Natural killer cell (primary cell): ENCODE data around the gene SEZ6L2. TPM values are rescaled to one million over a fixed set of nuclear protein-coding genes. Genes with fewer than 3 reads are reported as not detected.
"Not testable (repeated sequence)": the region's sequence is repeated elsewhere in the genome, so short reads cannot be mapped to it uniquely, and the experiment has no call there.

Source experiments
- ATAC-seq, 3 donors: fragments of 150-1000 bp in 2 of 3; fragments of 200-7000 bp in 1 of 3; cut with Tn5 transposase; 1 replicate in 1 of 3; 2 replicates in 2 of 3; pipeline ENCODE4 v1.10.0; 2021; ENCODE audit warnings: mild to moderate bottlenecking in 2 of 3, moderate library complexity in 2 of 3
- DNase-seq, 2 donors: peaks; one replicate each; pipeline versions ENCODE4 v3.0.0 to v3.0.0-alpha.2; 2013 to 2021; ENCODE audit warnings: mixed read lengths in 1 of 2
- H3K27ac ChIP-seq: one replicate; pipeline ENCODE4 v1.5.1; 2013; ENCODE audit warnings: mild to moderate bottlenecking, low read length
- H3K27me3 ChIP-seq: one replicate; pipeline ENCODE4 v1.6.1; 2013; ENCODE audit warnings: low read length; ENCODE audit not compliant: control insufficient read depth, insufficient read depth
- H3K36me3 ChIP-seq: one replicate; pipeline ENCODE4 v1.6.1; 2013; ENCODE audit warnings: low read length; ENCODE audit not compliant: control insufficient read depth, insufficient read depth
- H3K4me1 ChIP-seq: one replicate; pipeline ENCODE4 v1.6.1; 2013; ENCODE audit warnings: low read length; ENCODE audit not compliant: control insufficient read depth, insufficient read depth
- H3K4me3 ChIP-seq: one replicate; pipeline ENCODE4 v1.5.1; 2013; ENCODE audit warnings: low read length
- H3K9me3 ChIP-seq: one replicate; pipeline ENCODE4 v1.6.1; 2013; ENCODE audit warnings: low read length; ENCODE audit not compliant: control insufficient read depth, insufficient read depth
- H3K27ac Mint-ChIP-seq, 2 donors: one replicate each; pipeline ENCODE4 v1.8.0; 2022; ENCODE audit warnings: mild to moderate bottlenecking in 2 of 2, mixed read lengths in 2 of 2, moderate library complexity in 1 of 2
- H3K27me3 Mint-ChIP-seq, 2 donors: one replicate each; pipeline ENCODE4 v1.8.0; 2022; ENCODE audit warnings: low read depth in 2 of 2, mixed read lengths in 2 of 2
- H3K36me3 Mint-ChIP-seq: one replicate; pipeline ENCODE4 v1.8.0; 2022; ENCODE audit warnings: mixed read lengths
- H3K4me1 Mint-ChIP-seq, 2 donors: one replicate each; pipeline ENCODE4 v1.8.0; 2022; ENCODE audit warnings: mixed read lengths in 2 of 2
- H3K4me3 Mint-ChIP-seq: one replicate; pipeline ENCODE4 v1.8.0; 2022; ENCODE audit warnings: mild to moderate bottlenecking, moderate library complexity, mixed read lengths
- H3K9me3 Mint-ChIP-seq, 2 donors: one replicate each; pipeline ENCODE4 v1.8.0; 2022; ENCODE audit warnings: mixed read lengths in 2 of 2
- WGBS: methylation state at CpG from one replicate; pipeline ENCODE4 v1.1.7; 2013; ENCODE audit warnings: missing lambda C conversion rate; ENCODE audit not compliant: insufficient coverage; 5-methylcytosine and 5-hydroxymethylcytosine counted together
- intact Hi-C: fragments of 100-400 bp; cut with micrococcal nuclease; formaldehyde crosslinking; loops from one replicate; pipeline ENCODE4 v1.14.2; 2022
- total RNA-seq, 4 donors: library from RNA; stranded (reverse); fragments of 120-200 nt in 1 of 4; gene quantifications; one replicate each; pipeline versions ENCODE4 v1.2.3 to v1.2.4, GENCODE V29; 2013 to 2022
- TF ChIP-seq, protein P1 (sequence below): fragments of 200-600 bp; IDR thresholded peaks from one replicate; pipeline ENCODE4 v1.8.0; 2022; ENCODE audit warnings: antibody characterized with exemption

SEZ6L2 gene
- total RNA-seq, 3 donors from 2014 or later (not counting 1 experiment from before 2014, with no cell fraction given) = 0.14 TPM; not detected in 2

DNA sequence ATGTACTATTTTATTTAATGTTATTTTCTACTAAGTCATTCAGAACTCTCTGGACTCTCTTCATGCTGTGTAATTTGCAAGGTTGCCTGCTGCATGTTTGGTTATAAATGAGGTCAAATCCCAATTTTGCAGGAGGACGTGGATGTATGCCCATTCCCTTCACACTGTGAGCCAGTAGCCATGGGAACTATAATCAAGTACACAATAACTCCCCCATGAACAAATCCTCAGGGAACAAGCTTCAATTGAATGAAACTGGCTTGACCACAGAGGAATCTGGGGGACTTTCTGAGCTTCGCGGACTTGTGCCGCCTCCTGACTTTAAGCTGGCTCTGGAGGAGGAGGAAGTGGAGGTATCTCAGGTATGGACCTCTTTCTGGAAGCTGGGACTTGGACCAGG is 41.3 kb upstream of the SEZ6L2 start:
- Mint-ChIP-seq H3K27ac (no peak overlapping the region), H3K27me3 (peaks cover 11 to 19% of the 10 kb centered on the region in 2 donors), H3K4me1 (no peaks in the 10 kb centered on the region), H3K36me3 (no peaks in the 10 kb centered on the region), H3K9me3 (no peaks in the 10 kb centered on the region), H3K4me3 (no peak overlapping the region)
- Histone ChIP-seq H3K9me3 (no peaks in the 10 kb centered on the region), H3K36me3 (no peaks in the 10 kb centered on the region), H3K27ac (no peak overlapping the region), H3K4me1 (no peaks in the 10 kb centered on the region), H3K27me3 (peaks cover 5% of the 10 kb centered on the region), H3K4me3 (no peak overlapping the region)
- 94% methylated on average over 4 of the region's 4 CpGs for WGBS
- DNase-seq (no peak), ATAC-seq (no peak)
- TF ChIP-seq, protein P1, sequence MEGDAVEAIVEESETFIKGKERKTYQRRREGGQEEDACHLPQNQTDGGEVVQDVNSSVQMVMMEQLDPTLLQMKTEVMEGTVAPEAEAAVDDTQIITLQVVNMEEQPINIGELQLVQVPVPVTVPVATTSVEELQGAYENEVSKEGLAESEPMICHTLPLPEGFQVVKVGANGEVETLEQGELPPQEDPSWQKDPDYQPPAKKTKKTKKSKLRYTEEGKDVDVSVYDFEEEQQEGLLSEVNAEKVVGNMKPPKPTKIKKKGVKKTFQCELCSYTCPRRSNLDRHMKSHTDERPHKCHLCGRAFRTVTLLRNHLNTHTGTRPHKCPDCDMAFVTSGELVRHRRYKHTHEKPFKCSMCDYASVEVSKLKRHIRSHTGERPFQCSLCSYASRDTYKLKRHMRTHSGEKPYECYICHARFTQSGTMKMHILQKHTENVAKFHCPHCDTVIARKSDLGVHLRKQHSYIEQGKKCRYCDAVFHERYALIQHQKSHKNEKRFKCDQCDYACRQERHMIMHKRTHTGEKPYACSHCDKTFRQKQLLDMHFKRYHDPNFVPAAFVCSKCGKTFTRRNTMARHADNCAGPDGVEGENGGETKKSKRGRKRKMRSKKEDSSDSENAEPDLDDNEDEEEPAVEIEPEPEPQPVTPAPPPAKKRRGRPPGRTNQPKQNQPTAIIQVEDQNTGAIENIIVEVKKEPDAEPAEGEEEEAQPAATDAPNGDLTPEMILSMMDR = no peak
- intact Hi-C loops = no loop called here

GRCh38 chr16:29931750-29932149 is 32.4 kb upstream of the SEZ6L2 start:
- not testable (repeated sequence) for H3K9me3 ChIP-seq
- H3K27me3 Mint-ChIP-seq = peaks cover 6 to 19% of the 10 kb centered on the region in 2 donors

DNA sequence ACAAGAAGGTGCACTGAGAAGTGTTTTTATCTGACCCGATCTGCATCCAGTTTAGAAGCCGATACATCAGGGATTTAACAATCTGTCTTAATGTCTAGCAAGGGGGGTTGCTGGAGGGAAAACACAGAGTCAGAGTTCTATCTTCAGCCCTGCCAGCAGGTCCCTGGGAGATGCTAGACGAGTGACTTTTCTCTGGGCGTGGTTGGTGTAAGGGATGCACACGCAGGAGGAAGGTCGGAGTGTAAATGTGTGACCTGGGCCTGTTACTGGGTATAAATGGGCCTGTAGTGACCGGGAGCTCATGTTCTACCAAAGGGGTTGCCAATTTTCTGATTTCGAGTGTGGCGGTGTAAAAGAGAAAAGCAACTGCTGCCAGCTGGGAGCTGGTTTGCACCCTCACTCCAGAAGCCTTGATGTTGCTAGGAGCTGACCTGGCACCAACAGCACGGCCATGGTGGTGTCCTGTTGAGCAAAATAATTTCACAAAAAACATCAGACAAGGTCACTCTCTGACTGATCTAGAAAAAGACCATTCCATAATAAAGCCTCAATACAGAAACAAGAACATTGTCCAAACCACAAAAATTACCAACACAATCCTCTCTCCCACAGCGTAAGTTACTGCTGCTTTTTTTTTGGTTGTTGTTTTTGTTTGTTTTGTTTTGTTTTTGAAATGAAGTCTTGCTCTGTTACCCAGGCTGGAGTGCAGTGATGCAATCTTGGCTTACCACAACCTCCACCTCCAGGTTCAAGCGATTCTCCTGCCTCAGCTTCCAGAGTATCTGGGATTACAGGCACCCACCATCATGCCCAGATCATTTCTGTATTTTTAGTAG is 27.9 kb upstream of the SEZ6L2 start:
- H3K36me3 ChIP-seq = peaks cover 6% of the 10 kb centered on the region
- H3K9me3 Mint-ChIP-seq = no peaks in the 10 kb centered on the region
- H3K4me1 ChIP-seq = peaks cover 21% of the 10 kb centered on the region
- peak overlapping the region; percentile 82 for H3K27ac ChIP-seq
- H3K27me3 ChIP-seq = no peaks in the 10 kb centered on the region
- H3K4me3 Mint-ChIP-seq = peak overlapping the region; percentile 97
- no peaks in the 10 kb centered on the region for H3K27me3 Mint-ChIP-seq
- WGBS = 86% methylated on average over 11 of the region's 12 CpGs
- intact Hi-C loops = no loop called here
- DNase-seq (peak in 1 of 2 donors; percentile 18), ATAC-seq (no peak)
- peaks cover 25 to 40% of the 10 kb centered on the region in 2 donors for H3K4me1 Mint-ChIP-seq
- TF ChIP-seq, protein P1 = no peak
- H3K27ac Mint-ChIP-seq = peak overlapping the region; percentile 91 to 97
- no peaks in the 10 kb centered on the region for H3K9me3 ChIP-seq
- H3K4me3 ChIP-seq = no peak overlapping the region
- H3K36me3 Mint-ChIP-seq = no peaks in the 10 kb centered on the region

More at GRCh38 chr16:29931750-29932149, 32.4 kb upstream of the SEZ6L2 start:
- H3K36me3 Mint-ChIP-seq, H3K4me3 Mint-ChIP-seq, H3K27me3 ChIP-seq, H3K36me3 ChIP-seq, H3K27ac ChIP-seq, ATAC-seq, H3K4me3 ChIP-seq, H3K4me1 Mint-ChIP-seq, intact Hi-C loops, H3K9me3 Mint-ChIP-seq, H3K4me1 ChIP-seq, DNase-seq, H3K27ac Mint-ChIP-seq: not testable (repeated sequence)
- no CpG with 5 or more reads among the region's 2 CpGs for WGBS

- Mint-ChIP-seq H3K27ac (peak overlapping the region; percentile 91 to 97), H3K4me1 (peaks cover 25 to 40% of the 10 kb centered on the region in 2 donors), H3K36me3 (no peaks in the 10 kb centered on the region), H3K27me3 (no peaks in the 10 kb centered on the region), H3K9me3 (no peaks in the 10 kb centered on the region), H3K4me3 (peak overlapping the region; percentile 97)
- H3K4me3 ChIP-seq = peak overlapping the region; percentile 73
- no peaks in the 10 kb centered on the region for H3K27me3 ChIP-seq
- no peaks in the 10 kb centered on the region for H3K9me3 ChIP-seq
- 15% methylated on average over 12 of the region's 12 CpGs for WGBS
- ATAC-seq (no peak), DNase-seq (no peak)
- H3K4me1 ChIP-seq = peaks cover 21% of the 10 kb centered on the region
- H3K27ac ChIP-seq = peak overlapping the region; percentile 82
- peaks cover 7% of the 10 kb centered on the region for H3K36me3 ChIP-seq
- intact Hi-C loops = loop anchor here (1.0 kb wide), 2 partner anchors 35 to 47 kb away; partner anchors contain the start of gene TAOK2
- TF ChIP-seq, protein P1 = no peak
Observed at GRCh38 chr16:29926711-29927052, 27.3 kb upstream of the SEZ6L2 start.
